Vagina (tissue), 2 donors: Measurements from ENCODE around the gene CEP120. TPM values are rescaled to one million over a fixed set of nuclear protein-coding genes. Genes with fewer than 3 reads are reported as not detected.

Experiments used
- DNase-seq, 2 donors: peaks; one replicate each; pipeline ENCODE4 v3.0.0-alpha.2; 2017; ENCODE audit errors: extremely low spot score in 2 of 2
- H3K27ac ChIP-seq: fragments of 200-600 bp; sonication (generic); one replicate; pipeline ENCODE4 v1.5.1; 2019
- H3K27me3 ChIP-seq: fragments of 200-600 bp; sonication (generic); one replicate; pipeline ENCODE4 v1.5.1; 2019
- H3K36me3 ChIP-seq, 2 donors: fragments of 200-600 bp; sonication (generic); one replicate each; pipeline ENCODE4 v1.5.1; 2017 to 2019
- H3K4me1 ChIP-seq: fragments of 200-600 bp; sonication (generic); one replicate; pipeline ENCODE4 v1.5.1; 2019
- H3K4me3 ChIP-seq, 2 donors: fragments of 200-600 bp; sonication (generic); 1 replicate in 1 of 2; 2 replicates in 1 of 2; pipeline ENCODE4 v1.5.1; 2016 to 2019
- H3K9me3 ChIP-seq: fragments of 200-600 bp; sonication (generic); one replicate; pipeline ENCODE4 v1.5.1; 2019
- POLR2A ChIP-seq, 2 donors: fragments of 450-650 bp; IDR thresholded peaks; one replicate each; pipeline ENCODE4 v1.6.1; 2017; ENCODE audit warnings: antibody characterized with exemption in 2 of 2, mild to moderate bottlenecking in 2 of 2, moderate library complexity in 2 of 2
- POLR2AphosphoS5 ChIP-seq, 2 donors: sonication (generic); formaldehyde crosslinking; IDR thresholded peaks; one replicate each; pipeline ENCODE4 v1.9.0; 2017; ENCODE audit warnings: antibody characterized with exemption in 2 of 2, mild to moderate bottlenecking in 2 of 2, low read depth in 1 of 2; ENCODE audit not compliant: insufficient read depth in 1 of 2
- intact Hi-C: fragments of 100-400 bp; cut with DNase I; formaldehyde crosslinking; loops from one replicate; pipeline ENCODE4 v1.15.1; 2023
- total RNA-seq: library from RNA; depleted of rRNA; stranded (reverse); fragments of >200 nt; gene quantifications from one replicate; pipeline ENCODE4 v1.2.3, GENCODE V29; 2016
- TF ChIP-seq, protein P1 (sequence below), 3 experiments: fragments of 450-650 bp in 2 of 3; fragments of 200-600 bp in 1 of 3; sonication (generic) in 1 of 3; IDR thresholded peaks; one replicate each; pipeline ENCODE4 v1.5.1; 2017 to 2019; ENCODE audit warnings: antibody characterized with exemption in 3 of 3, mild to moderate bottlenecking in 2 of 3, moderate library complexity in 2 of 3

Gene CEP120
- total RNA-seq, 1 donor from 2014 or later = 16.9 TPM

DNA sequence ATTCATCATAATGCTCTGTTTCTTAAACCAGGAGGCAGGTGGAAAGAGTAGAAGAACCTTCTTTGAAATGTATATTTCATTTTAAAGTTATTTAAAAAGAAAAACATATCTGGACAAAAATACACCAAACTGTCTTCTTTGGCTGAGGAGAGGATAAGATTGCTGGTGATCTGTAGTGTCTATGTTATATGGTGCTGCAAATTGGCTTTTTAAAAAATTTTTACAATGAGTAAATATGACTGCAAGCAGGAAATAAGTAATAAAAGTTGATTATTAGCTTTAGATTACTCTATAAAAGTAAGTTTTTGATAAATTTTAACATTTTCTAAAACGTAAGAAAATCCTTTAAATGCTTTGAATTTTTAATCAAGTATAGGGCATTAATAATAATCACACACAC is 64.9 kb downstream of the CEP120 start:
- Histone ChIP-seq H3K36me3 (no peaks in the 10 kb centered on the region), H3K9me3 (no peaks in the 10 kb centered on the region), H3K27ac (no peak overlapping the region), H3K4me1 (no peaks in the 10 kb centered on the region), H3K4me3 (no peak overlapping the region), H3K27me3 (no peaks in the 10 kb centered on the region)
- intact Hi-C loops = loop anchor here (10.0 kb wide), 1 partner anchor 264 kb away; no protein-coding TSS in a partner anchor
- no peak for DNase-seq
- TF ChIP-seq POLR2A (IDR thresholded peaks at IDR 0.05) (no peak), POLR2AphosphoS5 (IDR thresholded peaks at IDR 0.05; ENCODE audit: insufficient read depth in 1 of 2, low read depth in 1 of 2) (no peak)
- TF ChIP-seq, protein P1, sequence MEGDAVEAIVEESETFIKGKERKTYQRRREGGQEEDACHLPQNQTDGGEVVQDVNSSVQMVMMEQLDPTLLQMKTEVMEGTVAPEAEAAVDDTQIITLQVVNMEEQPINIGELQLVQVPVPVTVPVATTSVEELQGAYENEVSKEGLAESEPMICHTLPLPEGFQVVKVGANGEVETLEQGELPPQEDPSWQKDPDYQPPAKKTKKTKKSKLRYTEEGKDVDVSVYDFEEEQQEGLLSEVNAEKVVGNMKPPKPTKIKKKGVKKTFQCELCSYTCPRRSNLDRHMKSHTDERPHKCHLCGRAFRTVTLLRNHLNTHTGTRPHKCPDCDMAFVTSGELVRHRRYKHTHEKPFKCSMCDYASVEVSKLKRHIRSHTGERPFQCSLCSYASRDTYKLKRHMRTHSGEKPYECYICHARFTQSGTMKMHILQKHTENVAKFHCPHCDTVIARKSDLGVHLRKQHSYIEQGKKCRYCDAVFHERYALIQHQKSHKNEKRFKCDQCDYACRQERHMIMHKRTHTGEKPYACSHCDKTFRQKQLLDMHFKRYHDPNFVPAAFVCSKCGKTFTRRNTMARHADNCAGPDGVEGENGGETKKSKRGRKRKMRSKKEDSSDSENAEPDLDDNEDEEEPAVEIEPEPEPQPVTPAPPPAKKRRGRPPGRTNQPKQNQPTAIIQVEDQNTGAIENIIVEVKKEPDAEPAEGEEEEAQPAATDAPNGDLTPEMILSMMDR (IDR thresholded peaks at IDR 0.05) = no peak

DNA sequence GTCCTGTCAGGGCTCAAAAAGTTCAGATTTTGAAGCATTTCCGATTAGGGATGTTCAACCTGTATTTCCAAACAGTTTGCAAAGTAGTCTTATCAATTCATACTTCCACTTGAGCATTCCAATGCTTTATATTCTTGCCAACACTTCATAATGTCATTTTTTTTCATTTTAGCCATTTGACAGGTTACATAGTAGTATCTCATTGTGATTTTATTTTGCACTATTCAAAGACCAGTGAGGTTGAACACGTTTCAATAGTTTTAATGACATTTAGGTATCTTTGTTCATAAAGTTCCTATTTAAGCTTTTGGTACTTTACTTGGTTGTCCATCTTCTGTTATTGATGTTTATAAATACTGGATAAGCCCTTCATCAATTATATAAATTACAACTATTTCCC is 71.4 kb downstream of the CEP120 start:
- Histone ChIP-seq H3K4me1 (no peaks in the 10 kb centered on the region), H3K36me3 (no peaks in the 10 kb centered on the region), H3K9me3 (no peaks in the 10 kb centered on the region), H3K27me3 (no peaks in the 10 kb centered on the region), H3K4me3 (no peak overlapping the region), H3K27ac (no peak overlapping the region)
- intact Hi-C loops = loop anchor here (10.0 kb wide), 1 partner anchor 257 kb away; no protein-coding TSS in a partner anchor
- no peak for DNase-seq
- TF ChIP-seq POLR2A (IDR thresholded peaks at IDR 0.05) = no peak
- TF ChIP-seq, protein P1 (IDR thresholded peaks at IDR 0.05) = no peak
- no peak for TF ChIP-seq POLR2AphosphoS5 (IDR thresholded peaks at IDR 0.05; ENCODE audit: insufficient read depth in 1 of 2, low read depth in 1 of 2)

DNA sequence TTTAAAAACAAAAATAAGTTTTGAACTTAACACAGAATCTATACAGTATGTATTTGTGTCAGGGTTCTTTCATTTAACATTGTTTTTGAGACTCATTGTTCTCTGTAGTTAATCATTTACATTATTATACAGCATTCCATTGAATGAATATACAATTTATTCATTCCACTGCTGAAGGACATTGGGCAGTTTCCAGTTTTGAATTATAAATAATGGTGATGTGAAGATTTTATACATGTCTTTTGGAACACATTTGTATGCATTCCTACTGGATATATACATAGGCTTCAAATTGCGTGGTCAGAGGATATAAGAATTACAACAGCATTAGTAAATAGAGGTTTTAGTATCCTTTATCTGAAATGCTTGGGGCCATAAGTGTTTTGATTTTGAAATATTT is 72.0 kb downstream of the CEP120 start:
- Histone ChIP-seq H3K4me3 (no peak overlapping the region), H3K27ac (no peak overlapping the region), H3K27me3 (no peaks in the 10 kb centered on the region), H3K9me3 (no peaks in the 10 kb centered on the region), H3K36me3 (no peaks in the 10 kb centered on the region), H3K4me1 (no peaks in the 10 kb centered on the region)
- no peak for DNase-seq
- TF ChIP-seq, protein P1 (IDR thresholded peaks at IDR 0.05) = no peak
- TF ChIP-seq POLR2AphosphoS5 (IDR thresholded peaks at IDR 0.05; ENCODE audit: insufficient read depth in 1 of 2, low read depth in 1 of 2) (no peak), POLR2A (IDR thresholded peaks at IDR 0.05) (no peak)
- intact Hi-C loops = loop anchor here (10.0 kb wide), 1 partner anchor 256 kb away; no protein-coding TSS in a partner anchor

DNA sequence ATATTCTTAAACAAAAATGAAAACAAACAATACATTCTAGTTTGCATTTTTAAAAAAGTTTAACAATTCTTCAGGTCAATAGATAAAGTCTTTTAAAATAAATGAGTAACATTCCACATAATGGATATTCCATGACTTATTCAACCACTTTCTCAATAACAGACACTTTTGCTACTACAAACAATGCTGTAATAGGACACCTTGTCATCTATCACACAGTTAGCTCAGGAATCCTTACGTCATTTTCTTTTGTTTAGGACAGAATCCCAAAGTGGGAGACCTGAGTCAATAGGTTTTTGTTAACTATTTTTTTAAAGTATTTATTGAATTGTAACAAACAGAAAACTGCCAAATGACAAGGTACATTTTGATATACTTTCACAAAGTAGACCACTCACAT is 72.5 kb downstream of the CEP120 start:
- H3K9me3 ChIP-seq = no peaks in the 10 kb centered on the region
- no peaks in the 10 kb centered on the region for H3K4me1 ChIP-seq
- no peak overlapping the region for H3K4me3 ChIP-seq
- H3K27ac ChIP-seq = no peak overlapping the region
- no peaks in the 10 kb centered on the region for H3K27me3 ChIP-seq
- no peak for DNase-seq
- intact Hi-C loops = loop anchor here (10.0 kb wide), 1 partner anchor 256 kb away; no protein-coding TSS in a partner anchor
- no peak for TF ChIP-seq POLR2A (IDR thresholded peaks at IDR 0.05)
- no peak for TF ChIP-seq POLR2AphosphoS5 (IDR thresholded peaks at IDR 0.05; ENCODE audit: insufficient read depth in 1 of 2, low read depth in 1 of 2)
- TF ChIP-seq, protein P1 (IDR thresholded peaks at IDR 0.05) = no peak
- no peaks in the 10 kb centered on the region for H3K36me3 ChIP-seq

DNA sequence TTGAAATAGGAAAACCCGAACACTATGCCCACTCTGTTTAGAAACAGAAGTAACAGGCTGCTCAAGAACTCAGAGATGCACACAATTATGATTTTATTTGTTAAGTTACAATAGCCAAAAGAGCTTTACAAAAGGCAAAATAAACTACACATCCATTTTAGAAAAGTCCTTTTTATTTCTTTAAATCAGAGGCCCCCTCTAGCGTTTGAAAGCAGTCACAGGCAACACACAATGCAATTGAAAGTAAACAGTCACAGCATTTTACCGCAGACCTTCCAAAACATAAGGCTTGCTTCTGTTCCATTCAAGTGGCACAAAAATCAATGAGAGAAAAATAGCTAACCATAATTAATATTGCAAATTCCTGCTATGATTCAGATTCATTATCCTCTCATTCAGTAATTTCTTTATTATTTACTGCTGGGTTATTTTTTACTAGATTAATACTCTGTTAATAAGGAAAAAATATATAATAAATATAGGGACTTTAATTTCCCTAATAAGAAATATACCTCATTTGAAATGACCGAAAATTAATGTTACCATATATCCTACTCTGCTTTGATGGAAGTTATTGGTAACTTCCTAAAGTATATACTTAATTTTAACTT is 78.3 kb downstream of the CEP120 start:
- no peaks in the 10 kb centered on the region for H3K9me3 ChIP-seq
- H3K4me1 ChIP-seq = no peaks in the 10 kb centered on the region
- H3K36me3 ChIP-seq = no peaks in the 10 kb centered on the region
- no peak overlapping the region for H3K27ac ChIP-seq
- intact Hi-C loops = no loop called here
- TF ChIP-seq, protein P1 (IDR thresholded peaks at IDR 0.05) = peak in 1 of 3 experiments; percentile 41
- TF ChIP-seq POLR2AphosphoS5 (IDR thresholded peaks at IDR 0.05; ENCODE audit: insufficient read depth in 1 of 2, low read depth in 1 of 2) = no peak
- DNase-seq = no peak
- no peaks in the 10 kb centered on the region for H3K27me3 ChIP-seq
- no peak overlapping the region for H3K4me3 ChIP-seq
